ENCODE measurements around the gene CEP95.
"Not testable (repeated sequence)": the region's sequence is repeated elsewhere in the genome, so short reads cannot be mapped to it uniquely, and the experiment has no call there.

CEP95 gene

GRCh38 chr17:64461788-64462187, 45.0 kb upstream of the CEP95 start:
- POLR2A ChIA-PET (ENCODE audit: low non-redundant PET), result no interaction called here
- no peak for TF ChIP-seq CTCF (conservative IDR thresholded peaks at IDR 0.05; ENCODE audit: low read depth)

GRCh38 chr17:64466019-64466735, 40.6 kb upstream of the CEP95 start:
- CTCF ChIA-PET, result no interaction called here
- POLR2A ChIA-PET (ENCODE audit: low non-redundant PET), result no interaction called here

More at GRCh38 chr17:64461788-64462187, 45.0 kb upstream of the CEP95 start:
- DNase-seq (ENCODE audit: low spot score), result no peak
- CTCF ChIA-PET, result no interaction called here
- H3K27ac ChIP-seq, result no peak overlapping the region

GRCh38 chr17:64466834-64467233, 39.9 kb upstream of the CEP95 start:
- CTCF ChIA-PET, result interaction anchor here (0.6 kb wide), 1 partner anchor 153 kb away, joined by 4 read pairs; no protein-coding TSS in a partner anchor
- POLR2A ChIA-PET (ENCODE audit: low non-redundant PET), result interaction anchor here (0.6 kb wide), 1 partner anchor 66 kb away, joined by 3 read pairs; no protein-coding TSS in a partner anchor
- not testable (repeated sequence) for DNase-seq (ENCODE audit: low spot score); H3K27ac ChIP-seq

More at GRCh38 chr17:64466019-64466735, 40.6 kb upstream of the CEP95 start:
- no peak for TF ChIP-seq CTCF (conservative IDR thresholded peaks at IDR 0.05; ENCODE audit: low read depth)
- H3K27ac ChIP-seq, result no peak overlapping the region
- no peak for DNase-seq (ENCODE audit: low spot score)

- H3K27ac ChIP-seq, result no peak overlapping the region
- CTCF ChIA-PET, result interaction anchor here (0.5 to 0.7 kb wide), 2 partner anchors 26 to 559 kb away, joined by 3 read pairs; partner anchors contain the start of gene POLG2
- POLR2A ChIA-PET (ENCODE audit: low non-redundant PET), result no interaction called here
- no peak for DNase-seq (ENCODE audit: low spot score)
- no peak for TF ChIP-seq CTCF (conservative IDR thresholded peaks at IDR 0.05; ENCODE audit: low read depth)
These were observed 36.2 kb upstream of the CEP95 start for GRCh38 chr17:64470625-64471024.

GRCh38 chr17:64471440-64471839, 35.3 kb upstream of the CEP95 start:
- H3K27ac ChIP-seq, result no peak overlapping the region
- no peak for TF ChIP-seq CTCF (conservative IDR thresholded peaks at IDR 0.05; ENCODE audit: low read depth)
- ChIA-PET CTCF (interaction anchor here (0.9 kb wide), 1 partner anchor 51 kb away, joined by 3 read pairs; no protein-coding TSS in a partner anchor), POLR2A (ENCODE audit: low non-redundant PET) (no interaction called here)
- no peak for DNase-seq (ENCODE audit: low spot score)

- ChIA-PET CTCF (no interaction called here), POLR2A (ENCODE audit: low non-redundant PET) (no interaction called here)
- no peak for TF ChIP-seq CTCF (conservative IDR thresholded peaks at IDR 0.05; ENCODE audit: low read depth)
- no peak for DNase-seq (ENCODE audit: low spot score)
- H3K27ac ChIP-seq, result no peak overlapping the region
These were observed 34.2 kb upstream of the CEP95 start for GRCh38 chr17:64472564-64472963.

GRCh38 chr17:64477849-64478248, 28.9 kb upstream of the CEP95 start:
- ChIA-PET POLR2A (ENCODE audit: low non-redundant PET) (no interaction called here), CTCF (interaction anchor here (0.6 kb wide), 1 partner anchor 58 kb away, joined by 3 read pairs; no protein-coding TSS in a partner anchor)
- TF ChIP-seq CTCF (conservative IDR thresholded peaks at IDR 0.05; ENCODE audit: low read depth), result no peak

More at GRCh38 chr17:64477849-64478248, 28.9 kb upstream of the CEP95 start:
- no peak overlapping the region for H3K27ac ChIP-seq
- DNase-seq (ENCODE audit: low spot score), result no peak
